ENCODE data around the gene MITF.

DNA sequence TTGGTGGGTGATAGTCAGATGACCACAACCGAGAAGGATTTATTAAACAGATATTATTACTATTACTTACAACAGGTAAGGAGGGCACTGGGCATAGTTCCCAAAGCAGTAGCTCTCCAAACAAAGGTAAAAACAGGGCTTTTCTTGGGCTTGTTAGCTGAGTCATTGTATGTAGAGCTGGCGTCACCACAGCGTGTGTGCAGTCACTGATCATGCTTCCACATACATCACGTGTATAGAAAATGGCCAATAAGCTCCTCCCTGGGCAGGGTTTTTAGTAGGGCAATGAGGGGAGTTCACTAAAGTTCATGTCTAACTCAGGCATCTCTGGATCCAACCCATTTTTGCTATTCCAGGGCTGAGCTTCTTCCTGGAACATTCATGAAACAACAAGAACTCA is 254.5 kb downstream of the MITF start:
- TF ChIP-seq POLR2AphosphoS5 (IDR thresholded peaks at IDR 0.05; ENCODE audit: low read depth, low read length) (no peak), POLR2A (IDR thresholded peaks at IDR 0.05; ENCODE audit: low read depth, low read length) (no peak), TAF1 (IDR thresholded peaks at IDR 0.05; ENCODE audit: borderline replicate concordance, low read depth, low read length) (no peak)
